ENCODE measurements around the gene CDH12.

CDH12 gene

GRCh38 chr5:22594491-22594890 lies 258.7 kb downstream of the CDH12 start:
- Histone ChIP-seq H3K4me2 (no peak overlapping the region), H3K9ac (no peak overlapping the region), H3K4me3 (no peak overlapping the region), H4K20me1 (no peaks in the 10 kb centered on the region), H3K9me3 (no peaks in the 10 kb centered on the region), H3K36me3 (no peaks in the 10 kb centered on the region), H3K27ac (no peak overlapping the region), H3K4me1 (no peaks in the 10 kb centered on the region), H3K27me3 (no peaks in the 10 kb centered on the region)
- TF ChIP-seq Cebpa-rat (IDR thresholded peaks at IDR 0.05), result no peak

GRCh38 chr5:22593592-22593991 lies 259.6 kb downstream of the CDH12 start:
- Histone ChIP-seq H3K27ac (no peak overlapping the region), H3K9me3 (no peaks in the 10 kb centered on the region), H3K4me2 (no peak overlapping the region), H4K20me1 (no peaks in the 10 kb centered on the region), H3K36me3 (no peaks in the 10 kb centered on the region), H3K4me1 (no peaks in the 10 kb centered on the region), H3K4me3 (no peak overlapping the region), H3K9ac (no peak overlapping the region), H3K27me3 (no peaks in the 10 kb centered on the region)
- TF ChIP-seq Cebpa-rat (IDR thresholded peaks at IDR 0.05), result no peak

- H3K4me3 ChIP-seq, result no peak overlapping the region
- no peaks in the 10 kb centered on the region for H3K36me3 ChIP-seq
- no peaks in the 10 kb centered on the region for H3K9me3 ChIP-seq
- H3K9ac ChIP-seq, result no peak overlapping the region
- TF ChIP-seq Cebpa-rat (IDR thresholded peaks at IDR 0.05), result no peak
- no peaks in the 10 kb centered on the region for H3K4me1 ChIP-seq
- H4K20me1 ChIP-seq, result no peaks in the 10 kb centered on the region
- H3K27me3 ChIP-seq, result no peaks in the 10 kb centered on the region
- no peak overlapping the region for H3K27ac ChIP-seq
- no peak overlapping the region for H3K4me2 ChIP-seq
Measured at GRCh38 chr5:22591461-22591860, 261.7 kb downstream of the CDH12 start.

GRCh38 chr5:22590677-22591268 lies 262.4 kb downstream of the CDH12 start:
- H3K4me3 ChIP-seq, result no peak overlapping the region
- no peaks in the 10 kb centered on the region for H3K4me1 ChIP-seq
- no peaks in the 10 kb centered on the region for H3K9me3 ChIP-seq
- H3K36me3 ChIP-seq, result no peaks in the 10 kb centered on the region
- no peaks in the 10 kb centered on the region for H4K20me1 ChIP-seq
- no peak overlapping the region for H3K9ac ChIP-seq
- TF ChIP-seq Cebpa-rat (IDR thresholded peaks at IDR 0.05), result no peak
- H3K4me2 ChIP-seq, result no peak overlapping the region
- no peaks in the 10 kb centered on the region for H3K27me3 ChIP-seq
- H3K27ac ChIP-seq, result no peak overlapping the region

- no peaks in the 10 kb centered on the region for H3K27me3 ChIP-seq
- no peak overlapping the region for H3K27ac ChIP-seq
- no peak overlapping the region for H3K4me2 ChIP-seq
- H3K4me1 ChIP-seq, result no peaks in the 10 kb centered on the region
- no peaks in the 10 kb centered on the region for H4K20me1 ChIP-seq
- no peak for TF ChIP-seq Cebpa-rat (IDR thresholded peaks at IDR 0.05)
- H3K4me3 ChIP-seq, result no peak overlapping the region
- no peaks in the 10 kb centered on the region for H3K36me3 ChIP-seq
- H3K9me3 ChIP-seq, result no peaks in the 10 kb centered on the region
- no peak overlapping the region for H3K9ac ChIP-seq
Measured at GRCh38 chr5:22577711-22578110, 275.4 kb downstream of the CDH12 start.

- Histone ChIP-seq H3K36me3 (no peaks in the 10 kb centered on the region), H3K27ac (no peak overlapping the region), H3K4me2 (no peak overlapping the region), H3K4me3 (no peak overlapping the region), H3K27me3 (no peaks in the 10 kb centered on the region), H3K9ac (no peak overlapping the region), H3K9me3 (no peaks in the 10 kb centered on the region), H4K20me1 (no peaks in the 10 kb centered on the region), H3K4me1 (no peaks in the 10 kb centered on the region)
- TF ChIP-seq Cebpa-rat (IDR thresholded peaks at IDR 0.05), result no peak
Measured at GRCh38 chr5:22577006-22577405, 276.1 kb downstream of the CDH12 start.

GRCh38 chr5:22572941-22573340 lies 280.2 kb downstream of the CDH12 start:
- no peaks in the 10 kb centered on the region for H3K9me3 ChIP-seq
- no peak overlapping the region for H3K9ac ChIP-seq
- H3K27me3 ChIP-seq, result no peaks in the 10 kb centered on the region
- no peaks in the 10 kb centered on the region for H4K20me1 ChIP-seq
- no peaks in the 10 kb centered on the region for H3K4me1 ChIP-seq
- no peak overlapping the region for H3K4me3 ChIP-seq
- H3K36me3 ChIP-seq, result no peaks in the 10 kb centered on the region
- TF ChIP-seq Cebpa-rat (IDR thresholded peaks at IDR 0.05), result no peak
- no peak overlapping the region for H3K27ac ChIP-seq
- H3K4me2 ChIP-seq, result no peak overlapping the region

GRCh38 chr5:22567983-22568382 lies 285.2 kb downstream of the CDH12 start:
- Histone ChIP-seq H3K27me3 (no peaks in the 10 kb centered on the region), H3K4me2 (no peak overlapping the region), H3K4me1 (no peaks in the 10 kb centered on the region), H3K36me3 (no peaks in the 10 kb centered on the region), H3K27ac (no peak overlapping the region), H3K9ac (no peak overlapping the region), H3K4me3 (no peak overlapping the region), H3K9me3 (no peaks in the 10 kb centered on the region), H4K20me1 (no peaks in the 10 kb centered on the region)
- no peak for TF ChIP-seq Cebpa-rat (IDR thresholded peaks at IDR 0.05)

GRCh38 chr5:22560147-22560546 lies 293.0 kb downstream of the CDH12 start:
- no peaks in the 10 kb centered on the region for H3K36me3 ChIP-seq
- H3K9me3 ChIP-seq, result no peaks in the 10 kb centered on the region
- no peaks in the 10 kb centered on the region for H3K27me3 ChIP-seq
- H3K9ac ChIP-seq, result no peak overlapping the region
- H3K4me2 ChIP-seq, result no peak overlapping the region
- no peak overlapping the region for H3K27ac ChIP-seq
- no peak for TF ChIP-seq Cebpa-rat (IDR thresholded peaks at IDR 0.05)
- H4K20me1 ChIP-seq, result no peaks in the 10 kb centered on the region
- H3K4me1 ChIP-seq, result no peaks in the 10 kb centered on the region
- H3K4me3 ChIP-seq, result no peak overlapping the region

GRCh38 chr5:22557251-22557650 lies 295.9 kb downstream of the CDH12 start:
- no peaks in the 10 kb centered on the region for H3K4me1 ChIP-seq
- no peak overlapping the region for H3K27ac ChIP-seq
- no peak for TF ChIP-seq Cebpa-rat (IDR thresholded peaks at IDR 0.05)
- H3K4me3 ChIP-seq, result no peak overlapping the region
- H3K9me3 ChIP-seq, result no peaks in the 10 kb centered on the region
- no peak overlapping the region for H3K9ac ChIP-seq
- H3K36me3 ChIP-seq, result no peaks in the 10 kb centered on the region
- H3K27me3 ChIP-seq, result no peaks in the 10 kb centered on the region
- no peak overlapping the region for H3K4me2 ChIP-seq
- no peaks in the 10 kb centered on the region for H4K20me1 ChIP-seq

- no peak for TF ChIP-seq Cebpa-rat (IDR thresholded peaks at IDR 0.05)
- Histone ChIP-seq H3K36me3 (no peaks in the 10 kb centered on the region), H3K4me3 (no peak overlapping the region), H3K27me3 (no peaks in the 10 kb centered on the region), H3K9me3 (no peaks in the 10 kb centered on the region), H3K4me2 (no peak overlapping the region), H3K27ac (no peak overlapping the region), H4K20me1 (no peaks in the 10 kb centered on the region), H3K9ac (no peak overlapping the region), H3K4me1 (no peaks in the 10 kb centered on the region)
Measured at GRCh38 chr5:22554475-22554874, 298.7 kb downstream of the CDH12 start.

Data from BLaER1 (cell line).